C1 segment of cervical spinal cord (tissue), 14 donors: ENCODE measurements around the gene IGSF9.

Experiments
- DNase-seq, 14 donors: peaks; one replicate each; lab custom pipeline; 2025; lab: John Stamatoyannopoulos, UW

The IGSF9 gene

DNA sequence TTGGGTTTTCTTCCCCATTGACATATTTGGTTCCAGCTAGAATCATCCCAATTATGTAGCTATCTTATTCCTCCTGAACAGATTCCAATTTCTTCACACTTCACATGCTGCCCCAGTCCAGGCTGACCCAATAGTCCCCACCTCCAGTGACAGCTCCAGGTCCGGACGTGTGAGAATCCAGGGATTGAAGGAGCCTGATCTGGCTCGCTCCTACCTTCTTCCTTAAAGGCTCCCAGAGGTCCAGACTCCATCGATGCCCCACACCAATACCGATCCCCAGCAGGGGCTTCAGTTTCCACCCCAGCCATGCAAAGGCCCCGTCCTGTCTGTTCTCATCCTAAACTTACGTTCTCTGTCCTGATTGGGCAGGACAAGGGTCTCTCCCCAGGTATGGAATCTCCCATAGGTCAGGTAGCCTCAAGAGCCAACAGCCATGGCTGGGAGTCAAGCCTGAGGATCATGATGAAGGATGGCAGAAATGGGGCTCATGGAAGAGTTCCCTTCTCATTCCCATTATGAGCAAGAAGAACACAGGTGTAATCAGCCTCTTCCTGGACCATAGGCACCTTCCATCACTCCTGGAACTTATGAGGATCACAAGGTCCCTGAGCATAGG lies 29.0 kb upstream of the IGSF9 start:
- no peak for DNase-seq

DNA sequence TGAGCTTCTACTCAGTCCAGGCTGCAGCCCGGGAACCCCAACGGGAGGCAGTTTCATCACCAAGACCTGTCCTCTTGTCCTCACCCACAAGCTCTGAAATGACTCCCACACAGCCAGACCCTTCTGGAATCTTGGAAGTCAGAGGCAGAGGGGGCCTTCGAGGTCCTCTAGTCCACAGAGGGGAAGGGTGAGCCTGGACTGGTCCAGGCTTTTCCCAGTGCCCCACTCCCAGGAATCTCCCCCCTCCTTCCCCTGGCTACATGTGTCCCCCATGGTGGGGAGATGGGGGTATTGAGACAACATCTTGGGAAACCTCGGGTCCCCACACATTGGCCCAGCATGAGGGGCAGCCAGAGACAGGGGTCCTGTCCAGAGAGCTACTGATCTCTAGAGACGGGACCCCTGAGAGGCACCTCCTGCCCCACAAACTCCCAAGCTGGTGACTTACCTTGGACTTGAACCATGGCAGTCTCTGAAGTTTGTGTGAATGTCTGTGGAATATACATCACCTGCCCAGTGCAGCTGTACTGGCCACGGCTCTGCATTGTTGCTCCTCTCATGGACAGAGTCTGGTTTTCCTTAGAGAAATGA lies 28.0 kb upstream of the IGSF9 start:
- DNase-seq: no peak

DNA sequence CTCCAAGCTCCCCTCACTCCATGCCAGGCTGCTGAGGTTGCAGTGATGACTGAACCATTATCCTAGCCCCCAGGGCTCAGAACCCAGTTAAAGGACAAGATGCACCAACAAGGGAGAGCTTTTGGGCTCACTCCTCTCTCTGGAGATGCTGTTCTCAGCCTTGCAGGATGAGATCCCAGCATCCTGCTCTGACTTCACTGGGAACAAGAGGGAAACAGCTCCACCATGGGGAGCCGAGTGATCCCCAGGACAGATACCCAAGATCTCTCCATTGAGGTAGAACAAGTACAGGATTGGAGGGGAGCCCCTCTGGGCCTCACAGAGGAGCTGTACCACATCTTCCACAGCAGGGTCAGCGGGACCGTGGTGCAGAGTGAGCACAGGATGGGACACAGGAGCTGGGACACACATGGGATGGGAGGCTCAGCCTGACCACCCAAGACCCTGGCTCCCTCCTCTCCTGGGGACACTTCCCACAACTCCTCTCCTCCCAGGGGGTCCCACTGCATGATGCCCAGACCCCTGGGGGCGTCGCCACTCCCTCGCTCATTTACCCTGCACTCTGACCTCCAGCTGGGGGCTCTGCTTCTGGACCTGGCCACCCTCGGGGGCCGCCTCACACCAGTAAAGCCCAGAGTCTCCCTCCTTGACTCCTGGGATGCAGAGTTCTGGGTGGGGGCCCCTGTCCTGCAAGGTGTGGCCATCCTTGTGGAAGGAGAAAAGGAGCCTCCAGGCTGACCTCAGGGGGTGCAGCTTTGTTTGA lies 27.2 kb upstream of the IGSF9 start:
- DNase-seq: no peak

GRCh38 chr1:159970932-159971342 lies 25.5 kb upstream of the IGSF9 start:
- DNase-seq: peak in 1 of 14 donors; percentile 1

DNA sequence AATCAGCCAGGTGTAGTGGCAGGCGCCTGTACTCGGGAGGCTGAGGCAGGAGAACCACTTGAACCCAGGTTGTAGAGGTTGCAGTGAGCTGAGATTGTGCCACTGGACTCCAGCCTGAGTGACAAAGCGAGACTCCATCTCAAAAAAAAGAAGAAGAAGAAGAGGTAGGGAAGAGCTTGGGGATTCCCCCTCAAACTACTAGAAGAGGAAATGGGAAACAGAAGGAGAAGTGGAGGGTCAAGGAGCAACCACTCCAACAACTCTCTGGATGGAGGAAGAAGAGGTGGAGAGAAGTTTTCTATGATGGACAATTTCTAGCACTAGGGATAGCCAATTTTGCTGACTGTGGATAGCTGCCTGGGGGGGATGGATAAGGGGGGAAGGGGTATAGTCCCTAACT lies 23.5 kb upstream of the IGSF9 start:
- DNase-seq: no peak

DNA sequence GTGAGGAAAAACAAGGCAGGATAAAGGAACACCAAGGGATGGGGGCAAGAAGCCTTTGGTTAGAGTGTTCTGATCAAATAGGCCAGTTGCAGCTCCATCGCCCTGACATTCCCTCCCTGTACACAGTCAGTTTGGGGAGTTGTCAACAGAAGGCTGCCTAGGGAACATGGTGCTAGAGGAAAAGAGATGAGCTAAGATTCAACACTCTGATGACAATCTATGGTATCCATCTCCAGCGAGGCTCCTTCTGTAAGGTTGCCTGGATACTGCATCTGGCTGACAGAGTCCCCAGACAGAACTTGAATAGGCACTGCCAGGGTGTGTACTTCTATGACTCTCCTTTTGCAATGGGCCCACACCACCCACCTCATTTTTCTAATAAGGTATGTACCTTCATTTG lies 19.9 kb upstream of the IGSF9 start:
- no peak for DNase-seq

DNA sequence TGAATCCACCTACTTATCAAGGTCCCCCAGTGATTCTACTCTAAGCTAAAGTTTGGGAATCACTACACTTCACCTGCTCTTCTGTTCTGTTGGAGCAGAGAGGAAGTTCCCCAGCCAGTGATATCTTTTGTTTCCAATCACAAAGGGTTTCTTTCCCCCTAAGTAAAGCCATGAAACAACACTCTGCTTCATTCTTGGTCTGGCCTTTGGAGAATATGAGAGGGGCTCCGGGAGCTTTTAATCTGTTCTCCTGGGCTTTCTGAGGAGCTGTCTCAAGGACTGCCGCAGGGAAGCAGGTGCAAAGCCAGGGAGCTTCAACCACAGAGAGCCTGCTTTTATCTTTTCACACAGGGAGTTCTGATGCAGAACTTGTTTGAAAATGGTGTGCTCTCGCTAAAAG lies 18.7 kb upstream of the IGSF9 start:
- DNase-seq: no peak

GRCh38 chr1:159962176-159962575 lies 16.8 kb upstream of the IGSF9 start:
- DNase-seq: no peak

GRCh38 chr1:159961636-159962035 lies 16.2 kb upstream of the IGSF9 start:
- DNase-seq: no peak

- no peak for DNase-seq
Measured at GRCh38 chr1:159960721-159961381, 15.4 kb upstream of the IGSF9 start.

DNA sequence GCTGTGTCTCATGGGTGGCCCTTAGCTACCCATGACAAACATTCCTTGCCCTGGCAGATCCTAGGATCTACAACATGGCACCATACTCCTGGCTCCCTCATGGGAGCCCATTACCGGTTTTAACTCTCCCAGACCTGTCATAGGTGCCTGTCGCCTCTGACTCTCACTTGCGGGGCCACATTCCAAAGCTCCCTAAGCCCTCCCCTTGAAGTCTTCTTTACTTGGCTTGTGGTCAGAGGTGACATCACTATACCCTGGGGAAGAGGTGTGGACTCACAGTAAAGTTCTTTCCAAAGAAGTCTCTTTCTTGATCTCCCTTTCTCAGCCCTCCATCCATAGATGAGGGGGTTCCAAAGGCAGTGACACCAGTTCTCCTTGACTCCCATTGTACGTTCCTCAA lies 14.0 kb upstream of the IGSF9 start:
- DNase-seq: no peak

DNA sequence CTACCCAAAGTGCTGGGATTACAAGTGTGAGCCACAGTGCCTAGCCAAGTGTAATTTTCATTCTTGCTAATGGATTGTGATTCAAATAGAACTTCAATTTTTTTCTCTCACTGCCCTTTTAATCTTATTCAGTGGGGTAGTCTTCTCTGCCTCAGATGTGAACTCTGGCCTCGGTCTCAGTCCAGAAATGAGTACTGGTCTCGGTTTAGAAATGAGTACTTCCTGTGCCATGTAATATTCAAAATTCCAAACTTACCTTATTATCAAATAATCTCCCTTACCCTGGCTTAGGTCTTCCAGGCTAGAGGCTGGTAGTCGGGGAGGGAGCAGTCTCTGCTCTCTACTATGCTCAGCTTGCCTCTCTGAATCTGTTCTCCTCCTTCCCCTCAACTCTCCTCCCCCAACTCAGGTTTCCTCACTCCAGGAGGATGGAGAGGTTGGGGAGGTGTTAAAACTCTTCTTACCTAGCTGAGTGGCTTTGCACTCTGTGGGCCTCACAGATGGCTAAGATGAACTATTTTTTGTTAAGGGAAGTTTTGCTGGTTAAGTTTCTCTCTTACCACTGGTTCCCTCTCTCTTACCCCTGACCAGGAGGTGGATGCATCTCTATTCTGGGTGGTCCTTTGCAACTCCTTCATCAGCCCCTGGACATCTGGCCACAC lies 13.4 kb upstream of the IGSF9 start:
- DNase-seq: no peak

DNA sequence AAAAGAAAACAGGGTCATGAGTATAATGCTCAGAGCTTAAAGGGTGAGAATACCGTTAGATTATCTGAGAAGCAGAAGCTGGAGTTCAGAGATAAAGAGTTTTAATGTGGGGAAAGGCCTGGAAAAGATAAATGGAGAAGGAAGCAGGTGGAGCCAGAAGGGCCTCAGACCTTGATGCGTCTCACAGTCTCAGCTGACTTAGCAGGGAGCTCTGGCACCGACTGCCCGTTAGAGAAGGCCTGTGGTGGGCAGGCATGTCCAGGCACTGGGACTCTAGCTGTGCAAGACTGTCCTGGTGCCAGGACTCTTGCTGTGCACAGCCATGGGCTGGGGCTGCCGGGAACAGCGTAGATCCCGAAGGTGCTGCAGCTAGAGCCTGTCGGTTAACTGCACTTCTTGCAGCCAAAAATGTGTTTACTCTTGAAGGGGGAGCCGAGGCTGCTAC lies 12.4 kb upstream of the IGSF9 start:
- peak in 1 of 14 donors; percentile 60 for DNase-seq

- DNase-seq: no peak
Measured at GRCh38 chr1:159955456-159955855, 10.0 kb upstream of the IGSF9 start.

DNA sequence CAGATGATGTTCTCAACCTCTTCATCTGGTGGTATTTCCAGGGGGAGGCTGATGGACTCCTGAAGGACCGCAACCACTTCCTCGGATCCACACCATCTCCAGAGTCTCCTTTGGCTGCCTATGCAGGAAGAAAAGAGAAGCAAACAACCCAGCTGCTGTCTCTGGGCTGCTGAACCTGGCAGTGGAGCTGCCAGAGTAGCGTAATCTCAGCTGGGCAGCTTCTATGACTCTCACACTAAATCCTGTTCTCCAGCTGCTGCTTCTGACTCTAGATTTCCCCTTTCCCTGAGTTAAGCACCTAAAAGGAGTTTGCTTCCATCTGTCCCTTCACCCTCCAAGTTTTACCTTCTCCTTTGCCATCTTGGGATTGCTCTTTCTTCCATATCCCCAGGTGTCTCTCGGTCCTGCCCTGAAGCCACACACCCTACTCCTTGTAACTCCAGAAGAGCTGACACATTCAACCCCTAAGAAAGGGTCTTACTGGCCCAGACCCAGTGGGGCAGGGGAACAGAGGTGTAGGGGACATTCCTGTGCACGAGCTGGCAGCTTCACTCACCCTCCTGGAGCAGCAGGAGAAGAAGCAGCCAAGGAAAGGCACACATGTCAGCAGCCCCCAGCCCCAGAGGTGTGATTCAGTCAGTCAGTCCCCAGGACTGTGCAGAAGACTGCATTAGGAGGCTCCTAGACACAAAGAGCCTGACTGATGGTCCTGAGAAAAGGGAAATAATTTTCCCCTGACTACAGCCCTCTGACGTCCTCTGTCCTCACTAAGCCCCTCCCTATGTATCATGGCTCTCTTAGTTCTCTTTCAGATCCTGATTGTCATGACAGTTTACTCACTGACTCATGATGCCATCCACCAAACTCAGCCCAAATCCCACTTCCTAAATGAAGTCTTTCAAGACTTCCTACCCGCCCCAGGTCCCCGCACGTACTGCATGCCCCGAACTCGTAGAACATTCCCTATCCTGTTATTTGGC lies 8.4 kb upstream of the IGSF9 start, which contains the start of gene SLAMF9:
TSS of gene SLAMF9 (minus strand) at position 702 of the 980 bp plus-strand sequence. CDS start at position 602, 100 bp downstream.
- DNase-seq: no peak

DNA sequence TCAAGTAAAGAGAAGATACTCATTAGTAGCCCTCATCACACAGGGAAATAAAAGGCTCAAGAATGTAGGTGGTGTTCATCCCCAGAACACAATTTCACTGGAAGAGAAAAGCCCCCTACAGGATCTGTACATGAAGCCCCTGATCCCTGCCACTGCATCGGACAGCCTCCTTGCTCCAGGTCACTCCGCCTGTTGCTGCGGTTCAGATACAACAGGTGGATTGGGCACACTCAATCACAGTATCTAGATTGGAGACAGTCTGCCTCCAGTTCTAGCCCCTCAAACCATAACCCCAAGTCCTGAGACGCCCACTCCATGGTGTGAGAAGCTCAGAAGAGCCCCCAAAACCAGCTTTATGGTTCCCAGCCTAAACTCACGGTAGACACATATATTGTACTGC lies 7.5 kb upstream of the IGSF9 start:
- DNase-seq: no peak

- DNase-seq: no peak
Measured at GRCh38 chr1:159951551-159951950, 6.1 kb upstream of the IGSF9 start.

DNA sequence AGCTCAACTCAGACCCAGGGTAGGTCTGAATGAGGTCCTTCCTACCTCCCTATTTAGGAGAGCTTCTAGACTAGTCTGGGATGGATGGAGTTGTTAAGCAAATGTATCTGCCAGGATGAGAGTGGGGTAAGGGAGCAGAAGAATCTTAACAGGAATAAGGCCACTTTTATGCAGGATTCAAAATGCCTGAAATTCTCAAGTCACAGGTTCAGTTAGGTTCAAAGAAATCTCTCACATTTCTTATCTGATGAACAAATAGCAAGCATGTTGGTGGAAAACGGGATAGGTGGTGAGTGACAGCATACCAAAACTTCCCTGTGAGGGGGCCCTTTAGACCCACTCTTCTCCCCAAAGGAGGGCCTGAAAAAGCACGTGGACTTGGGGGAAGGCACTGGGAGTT lies 5.6 kb upstream of the IGSF9 start:
- DNase-seq: no peak

DNA sequence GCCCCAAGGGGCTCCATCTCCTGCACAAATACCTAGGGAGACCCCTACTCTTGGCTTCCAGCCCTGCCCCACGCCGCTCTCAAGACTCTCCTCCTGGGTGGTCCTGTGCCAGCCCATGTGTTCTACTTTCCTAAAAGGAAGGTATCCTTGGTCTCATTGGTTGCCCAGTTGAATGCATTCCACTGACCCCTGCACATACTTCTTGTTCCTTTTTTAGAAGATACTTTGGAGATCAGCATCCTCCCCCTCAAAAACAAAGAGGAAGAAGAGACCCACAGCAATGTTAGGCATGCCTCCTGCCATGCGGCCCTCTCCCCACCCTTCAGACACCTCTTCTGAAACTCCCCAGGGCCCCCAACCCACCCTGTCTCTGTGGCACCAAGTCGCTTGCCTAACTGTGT lies 4.6 kb upstream of the IGSF9 start:
- DNase-seq: no peak

- no peak for DNase-seq
Measured at GRCh38 chr1:159949123-159949522, 3.7 kb upstream of the IGSF9 start.

GRCh38 chr1:159947942-159948341 lies 2.5 kb upstream of the IGSF9 start:
- DNase-seq: no peak
